AG09309 (cell line): ENCODE data around the gene UQCR10.
A peak's percentile ranks its signal among the peaks of the same experiment; 100 is the strongest.

Experiments
- DNase-seq: peaks from one replicate; pipeline ENCODE4 v3.0.0-alpha.2; 2010; ENCODE audit warnings: low read depth
- H3K4me3 ChIP-seq: 2 replicates; pipeline ENCODE4 v1.5.1; 2011; ENCODE audit warnings: mild to moderate bottlenecking, low read depth, low read length, moderate library complexity; ENCODE audit not compliant: control insufficient read depth
- TF ChIP-seq, protein P1 (sequence below): IDR thresholded peaks from 2 replicates; pipeline ENCODE4 v1.5.1; 2011; ENCODE audit warnings: mild to moderate bottlenecking, low read depth, low read length, inconsistent platforms; ENCODE audit not compliant: insufficient read depth, control insufficient read depth; ENCODE audit errors: missing control alignments

Gene UQCR10

GRCh38 chr22:29773233-29773632, 6.1 kb downstream of the UQCR10 start:
- DNase-seq = no peak
- TF ChIP-seq, protein P1, sequence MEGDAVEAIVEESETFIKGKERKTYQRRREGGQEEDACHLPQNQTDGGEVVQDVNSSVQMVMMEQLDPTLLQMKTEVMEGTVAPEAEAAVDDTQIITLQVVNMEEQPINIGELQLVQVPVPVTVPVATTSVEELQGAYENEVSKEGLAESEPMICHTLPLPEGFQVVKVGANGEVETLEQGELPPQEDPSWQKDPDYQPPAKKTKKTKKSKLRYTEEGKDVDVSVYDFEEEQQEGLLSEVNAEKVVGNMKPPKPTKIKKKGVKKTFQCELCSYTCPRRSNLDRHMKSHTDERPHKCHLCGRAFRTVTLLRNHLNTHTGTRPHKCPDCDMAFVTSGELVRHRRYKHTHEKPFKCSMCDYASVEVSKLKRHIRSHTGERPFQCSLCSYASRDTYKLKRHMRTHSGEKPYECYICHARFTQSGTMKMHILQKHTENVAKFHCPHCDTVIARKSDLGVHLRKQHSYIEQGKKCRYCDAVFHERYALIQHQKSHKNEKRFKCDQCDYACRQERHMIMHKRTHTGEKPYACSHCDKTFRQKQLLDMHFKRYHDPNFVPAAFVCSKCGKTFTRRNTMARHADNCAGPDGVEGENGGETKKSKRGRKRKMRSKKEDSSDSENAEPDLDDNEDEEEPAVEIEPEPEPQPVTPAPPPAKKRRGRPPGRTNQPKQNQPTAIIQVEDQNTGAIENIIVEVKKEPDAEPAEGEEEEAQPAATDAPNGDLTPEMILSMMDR = no peak
- no peak overlapping the region for H3K4me3 ChIP-seq

- no peak for DNase-seq
- TF ChIP-seq, protein P1 = no peak
Observed at GRCh38 chr22:29780220-29780619, 13.1 kb downstream of the UQCR10 start.

GRCh38 chr22:29780748-29781676, 13.8 kb downstream of the UQCR10 start:
- peak; percentile 40 for DNase-seq
- TF ChIP-seq, protein P1 = no peak

More at GRCh38 chr22:29780220-29780619, 13.1 kb downstream of the UQCR10 start:
- H3K4me3 ChIP-seq = no peak overlapping the region

GRCh38 chr22:29782061-29782845, 15.1 kb downstream of the UQCR10 start:
- TF ChIP-seq, protein P1 = no peak
- DNase-seq = no peak
- H3K4me3 ChIP-seq = no peak overlapping the region

More at GRCh38 chr22:29780748-29781676, 13.8 kb downstream of the UQCR10 start:
- no peak overlapping the region for H3K4me3 ChIP-seq

- TF ChIP-seq, protein P1 = no peak
- no peak overlapping the region for H3K4me3 ChIP-seq
- no peak for DNase-seq
Observed at GRCh38 chr22:29784451-29785361, 17.5 kb downstream of the UQCR10 start.

DNA sequence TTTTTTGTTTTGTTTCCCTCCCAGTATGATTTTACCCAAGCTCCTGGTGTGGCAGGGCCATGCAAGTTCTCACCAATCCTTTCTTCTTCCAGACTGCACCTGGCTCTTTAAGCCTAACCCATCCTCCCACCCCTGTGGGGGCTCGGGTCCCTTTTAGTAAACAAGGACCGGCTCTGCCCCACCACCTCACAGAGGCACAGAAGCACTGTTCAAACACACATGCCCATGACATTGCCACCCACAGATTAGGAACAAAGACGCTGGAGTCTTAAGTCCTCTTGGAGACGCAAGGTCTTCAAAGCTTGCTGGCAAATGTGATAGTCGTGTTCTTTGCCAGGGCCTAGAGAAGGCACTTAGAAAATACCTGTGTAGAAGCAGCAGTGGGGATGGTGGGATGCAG, 18.9 kb downstream of the UQCR10 start:
- no peak overlapping the region for H3K4me3 ChIP-seq
- DNase-seq = no peak
- TF ChIP-seq, protein P1 = no peak
